Activated CD8-positive, alpha-beta T cell treated with anti-CD3 and anti-CD28 coated beads for 36 hours (primary cell): ENCODE data around the gene ADNP2. TPM values are rescaled to one million over a fixed set of nuclear protein-coding genes. Genes with fewer than 3 reads are reported as not detected.
A peak's percentile ranks its signal among the peaks of the same experiment; 100 is the strongest.

Source experiments
- ATAC-seq: fragments of 200-7000 bp; cut with Tn5 transposase; one replicate; pipeline ENCODE4 v1.10.0; 2021; ENCODE audit warnings: mild to moderate bottlenecking, moderate library complexity
- CTCF ChIA-PET: fragments of 350-600 bp; sonication (Branson Sonifier 250); formaldehyde crosslinking; loops from one replicate; lab custom pipeline; 2021; ENCODE audit warnings: antibody characterized with exemption; lab: Charles Lee
- POLR2A ChIA-PET: fragments of 350-600 bp; sonication (Branson Sonifier 250); formaldehyde crosslinking; loops from one replicate; lab custom pipeline; 2021; ENCODE audit warnings: antibody characterized with exemption; lab: Charles Lee
- DNase-seq: peaks from one replicate; pipeline ENCODE4 v3.0.0-alpha.2; 2020
- H3K27ac Mint-ChIP-seq: one replicate; pipeline ENCODE4 v1.8.0; 2021; ENCODE audit warnings: mild to moderate bottlenecking, mixed read lengths
- H3K27me3 Mint-ChIP-seq: one replicate; pipeline ENCODE4 v1.8.0; 2021; ENCODE audit warnings: mixed read lengths
- H3K36me3 Mint-ChIP-seq: one replicate; pipeline ENCODE4 v1.8.0; 2021; ENCODE audit warnings: low read depth, mixed read lengths
- H3K4me1 Mint-ChIP-seq: one replicate; pipeline ENCODE4 v1.8.0; 2021; ENCODE audit warnings: low read depth, mixed read lengths
- H3K4me3 Mint-ChIP-seq: one replicate; pipeline ENCODE4 v1.8.0; 2021; ENCODE audit warnings: mild to moderate bottlenecking, moderate library complexity, mixed read lengths
- H3K9me3 Mint-ChIP-seq: one replicate; pipeline ENCODE4 v1.8.0; 2021; ENCODE audit warnings: mixed read lengths
- CTCF ChIP-seq: fragments of 200-600 bp; IDR thresholded peaks from one replicate; pipeline ENCODE4 v1.8.0; 2022; ENCODE audit warnings: antibody characterized with exemption, mild to moderate bottlenecking
- intact Hi-C: fragments of 100-400 bp; cut with micrococcal nuclease; formaldehyde crosslinking; loops from one replicate; pipeline ENCODE4 v1.10.0; 2022
- total RNA-seq, 2 experiments: library from RNA; stranded (reverse); gene quantifications; one replicate each; pipeline ENCODE4 v1.2.3, GENCODE V29; 2021

ADNP2 gene
- total RNA-seq, 2 experiments from 2014 or later: 22.1 to 22.5 TPM

- no peak for DNase-seq
- POLR2A ChIA-PET: no interaction called here
- ATAC-seq: no peak
- Mint-ChIP-seq H3K4me1 (peaks cover 6% of the 10 kb centered on the region), H3K36me3 (peaks cover 64% of the 10 kb centered on the region), H3K4me3 (no peak overlapping the region), H3K9me3 (no peaks in the 10 kb centered on the region), H3K27ac (no peak overlapping the region), H3K27me3 (no peaks in the 10 kb centered on the region)
- TF ChIP-seq CTCF: no peak
- CTCF ChIA-PET: interaction anchor here (0.8 kb wide), 1 partner anchor 22 kb away, joined by 3 read pairs; no protein-coding TSS in a partner anchor
- intact Hi-C loops: no loop called here
Observed at GRCh38 chr18:80137137-80137536, 28.1 kb downstream of the ADNP2 start.

- POLR2A ChIA-PET: no interaction called here
- Mint-ChIP-seq H3K36me3 (peaks cover 61% of the 10 kb centered on the region), H3K9me3 (no peaks in the 10 kb centered on the region), H3K27me3 (no peaks in the 10 kb centered on the region), H3K4me3 (no peak overlapping the region), H3K27ac (no peak overlapping the region), H3K4me1 (peaks cover 3% of the 10 kb centered on the region)
- DNase-seq: no peak
- TF ChIP-seq CTCF: no peak
- intact Hi-C loops: no loop called here
- ATAC-seq: no peak
- CTCF ChIA-PET: interaction anchor here (0.8 to 1.0 kb wide), 2 partner anchors 19 to 21 kb away, joined by 3 read pairs; no protein-coding TSS in a partner anchor
Observed at GRCh38 chr18:80137976-80138375, 28.9 kb downstream of the ADNP2 start.

GRCh38 chr18:80140455-80140985, 31.5 kb downstream of the ADNP2 start:
- Mint-ChIP-seq H3K36me3 (peaks cover 39% of the 10 kb centered on the region), H3K27ac (no peak overlapping the region), H3K4me3 (no peak overlapping the region), H3K27me3 (no peaks in the 10 kb centered on the region), H3K4me1 (no peaks in the 10 kb centered on the region), H3K9me3 (no peaks in the 10 kb centered on the region)
- POLR2A ChIA-PET: interaction anchor here (0.6 kb wide), 2 partner anchors 13 to 462 kb away, joined by 3 to 4 read pairs; no protein-coding TSS in a partner anchor
- intact Hi-C loops: no loop called here
- CTCF ChIA-PET: interaction anchor here (1.4 kb wide), 1 partner anchor 17 kb away, joined by 3 read pairs; no protein-coding TSS in a partner anchor
- ATAC-seq: peak; percentile 56
- TF ChIP-seq CTCF: no peak
- DNase-seq: peak; percentile 19

GRCh38 chr18:80143881-80144280, 34.8 kb downstream of the ADNP2 start:
- ChIA-PET CTCF (interaction anchor here (1.7 to 2.6 kb wide), 3 partner anchors 10 to 16 kb away, joined by 4 to 8 read pairs (median 5); no protein-coding TSS in a partner anchor), POLR2A (no interaction called here)
- Mint-ChIP-seq H3K4me3 (no peak overlapping the region), H3K36me3 (peaks cover 15% of the 10 kb centered on the region), H3K4me1 (peaks cover 14% of the 10 kb centered on the region), H3K9me3 (no peaks in the 10 kb centered on the region), H3K27me3 (peaks cover 6% of the 10 kb centered on the region), H3K27ac (no peak overlapping the region)
- intact Hi-C loops: no loop called here
- DNase-seq: no peak
- TF ChIP-seq CTCF: no peak
- no peak for ATAC-seq

DNA sequence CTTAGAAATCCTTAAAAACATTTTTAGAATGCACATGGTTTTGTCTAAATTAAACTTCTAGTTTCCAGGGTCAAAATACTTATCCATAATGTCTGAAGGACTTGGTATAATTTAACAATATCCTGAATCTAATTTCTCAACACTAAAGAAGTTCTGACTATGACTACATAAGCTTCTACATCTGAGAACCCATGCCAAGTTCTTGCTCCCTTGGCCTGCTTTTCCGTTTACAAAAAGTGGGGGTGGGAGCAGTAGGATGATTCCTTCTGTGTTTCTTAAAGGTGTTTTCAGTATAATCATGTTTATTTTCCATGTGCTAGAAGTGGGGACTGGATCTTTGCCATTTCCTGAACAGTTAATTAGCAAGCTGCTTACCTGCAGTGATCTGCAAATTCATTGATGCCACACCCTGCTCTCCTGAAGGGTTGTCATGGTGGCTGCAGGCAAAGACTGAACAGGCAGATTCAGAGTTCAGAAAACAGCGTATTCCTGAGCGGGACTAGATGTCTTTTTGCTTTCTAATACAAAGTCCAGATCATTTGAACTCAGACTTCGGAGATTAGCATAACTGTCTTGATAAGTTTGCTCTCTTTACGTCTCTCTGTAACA, 36.2 kb downstream of the ADNP2 start:
- CTCF ChIA-PET: interaction anchor here (1.7 to 2.2 kb wide), 3 partner anchors 10 to 15 kb away, joined by 4 to 6 read pairs (median 6); no protein-coding TSS in a partner anchor
- no peak for DNase-seq
- Mint-ChIP-seq H3K36me3 (peaks cover 10% of the 10 kb centered on the region), H3K27ac (no peak overlapping the region), H3K9me3 (no peaks in the 10 kb centered on the region), H3K4me3 (no peak overlapping the region), H3K4me1 (peaks cover 14% of the 10 kb centered on the region), H3K27me3 (peaks cover 12% of the 10 kb centered on the region)
- POLR2A ChIA-PET: interaction anchor here (0.7 kb wide), 1 partner anchor 15 kb away, joined by 6 read pairs; no protein-coding TSS in a partner anchor
- ATAC-seq: no peak
- TF ChIP-seq CTCF: no peak
- intact Hi-C loops: no loop called here
